ENCODE results near the gene KCNK3.

DNA sequence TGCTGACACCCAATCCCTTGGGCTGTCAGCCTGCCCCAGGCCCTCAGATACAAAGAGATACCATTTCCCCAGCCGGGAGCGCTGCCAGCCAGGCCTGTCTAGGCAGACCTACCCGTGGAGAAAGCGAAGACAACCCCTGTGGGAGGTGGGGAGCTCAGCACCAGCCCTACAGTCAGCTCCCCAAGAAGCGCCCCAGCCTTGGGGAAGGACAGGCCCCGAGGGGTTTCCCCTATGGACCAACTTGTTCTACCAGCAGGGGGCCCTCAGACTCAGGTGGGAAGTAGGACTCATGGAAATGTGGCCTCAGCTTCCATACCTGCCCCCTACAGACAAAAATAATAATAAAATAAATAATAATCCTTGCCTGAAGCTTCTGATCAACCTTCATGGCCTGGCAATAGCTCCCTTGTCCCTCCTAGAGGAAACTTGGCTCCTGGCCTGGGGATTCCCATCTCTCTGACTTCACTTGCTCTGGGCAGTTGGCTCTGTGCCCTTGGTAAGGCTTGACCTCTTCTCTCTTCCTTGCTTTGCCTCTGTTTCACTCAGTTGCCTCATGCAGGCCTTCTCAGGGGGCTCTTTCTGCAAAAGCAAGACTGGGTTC lies 78.6 kb downstream of the KCNK3 start:
- TF ChIP-seq, protein P1, sequence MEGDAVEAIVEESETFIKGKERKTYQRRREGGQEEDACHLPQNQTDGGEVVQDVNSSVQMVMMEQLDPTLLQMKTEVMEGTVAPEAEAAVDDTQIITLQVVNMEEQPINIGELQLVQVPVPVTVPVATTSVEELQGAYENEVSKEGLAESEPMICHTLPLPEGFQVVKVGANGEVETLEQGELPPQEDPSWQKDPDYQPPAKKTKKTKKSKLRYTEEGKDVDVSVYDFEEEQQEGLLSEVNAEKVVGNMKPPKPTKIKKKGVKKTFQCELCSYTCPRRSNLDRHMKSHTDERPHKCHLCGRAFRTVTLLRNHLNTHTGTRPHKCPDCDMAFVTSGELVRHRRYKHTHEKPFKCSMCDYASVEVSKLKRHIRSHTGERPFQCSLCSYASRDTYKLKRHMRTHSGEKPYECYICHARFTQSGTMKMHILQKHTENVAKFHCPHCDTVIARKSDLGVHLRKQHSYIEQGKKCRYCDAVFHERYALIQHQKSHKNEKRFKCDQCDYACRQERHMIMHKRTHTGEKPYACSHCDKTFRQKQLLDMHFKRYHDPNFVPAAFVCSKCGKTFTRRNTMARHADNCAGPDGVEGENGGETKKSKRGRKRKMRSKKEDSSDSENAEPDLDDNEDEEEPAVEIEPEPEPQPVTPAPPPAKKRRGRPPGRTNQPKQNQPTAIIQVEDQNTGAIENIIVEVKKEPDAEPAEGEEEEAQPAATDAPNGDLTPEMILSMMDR (IDR thresholded peaks at IDR 0.05) = peak in 2 of 7 experiments; percentile 8 to 26
- no peak for TF ChIP-seq POLR2A (IDR thresholded peaks at IDR 0.05)

Measured in body of pancreas (tissue), 4 donors.